HepG2 (cell line): Measurements from ENCODE around the gene MREG. TPM values are rescaled to one million over a fixed set of nuclear protein-coding genes. Genes with fewer than 3 reads are reported as not detected.

Source experiments
- ARHGAP35 ChIP-seq: sonication (generic); formaldehyde crosslinking; IDR thresholded peaks from 2 replicates; pipeline ENCODE4 v1.9.0; 2022; ENCODE audit warnings: mild to moderate bottlenecking, inconsistent platforms, moderate library complexity, missing genetic modification reagents, borderline replicate concordance
- ARID2 ChIP-seq: sonication (generic); formaldehyde crosslinking; IDR thresholded peaks from 2 replicates; pipeline ENCODE4 v1.8.1; 2022; ENCODE audit warnings: mild to moderate bottlenecking, missing genetic modification reagents, borderline replicate concordance
- ARID5B ChIP-seq: IDR thresholded peaks from 2 replicates; pipeline ENCODE4 v1.4.0; 2020; ENCODE audit warnings: mild to moderate bottlenecking, missing genetic modification reagents
- BHLHE40 ChIP-seq: IDR thresholded peaks from 2 replicates; pipeline ENCODE4 v1.6.1; 2011; ENCODE audit warnings: low read length, improper control_type of control experiment
- FOXA1 ChIP-seq, 2 experiments: fragments of 450-650 bp in 1 of 2; sonication (generic) in 1 of 2; formaldehyde crosslinking in 1 of 2; IDR thresholded peaks; 2 replicates each; pipeline versions ENCODE4 v1.4.0 to v1.6.1; 2016 to 2020; ENCODE audit warnings: missing genetic modification reagents in 1 of 2
- HNF1A ChIP-seq, 2 experiments: sonication (generic) in 1 of 2; formaldehyde crosslinking in 1 of 2; IDR thresholded peaks; 2 replicates each; pipeline versions ENCODE4 v1.4.0 to v1.6.1; 2016 to 2020; ENCODE audit warnings: borderline replicate concordance in 1 of 2, low read depth in 1 of 2, mild to moderate bottlenecking in 1 of 2, missing genetic modification reagents in 1 of 2
- HNF4A ChIP-seq: sonication (generic); formaldehyde crosslinking; IDR thresholded peaks from 2 replicates; pipeline ENCODE4 v1.4.0; 2020; ENCODE audit warnings: missing genetic modification reagents
- MYC ChIP-seq: sonication (generic); formaldehyde crosslinking; IDR thresholded peaks from 2 replicates; pipeline ENCODE4 v1.9.0; 2021; ENCODE audit warnings: missing genetic modification reagents, borderline replicate concordance
- NR2F1 ChIP-seq, 2 experiments: fragments of 450-650 bp in 1 of 2; formaldehyde crosslinking in 1 of 2; IDR thresholded peaks; 2 replicates each; pipeline versions ENCODE4 v1.5.0 to v1.6.1; 2016 to 2020; ENCODE audit warnings: mild to moderate bottlenecking in 1 of 2, missing compliant biosample characterization in 1 of 2, missing genetic modification reagents in 1 of 2, moderate library complexity in 1 of 2
- NR2F6 ChIP-seq, 2 experiments: IDR thresholded peaks; 2 replicates each; pipeline ENCODE4 v1.6.1; 2016; ENCODE audit warnings: antibody characterized with exemption in 1 of 2, mild to moderate bottlenecking in 1 of 2
- RARA ChIP-seq: IDR thresholded peaks from 2 replicates; pipeline ENCODE4 v1.6.1; 2016; ENCODE audit warnings: missing genetic modification reagents, missing compliant biosample characterization
- RXRA ChIP-seq: sonication (generic); formaldehyde crosslinking; IDR thresholded peaks from 2 replicates; pipeline ENCODE4 v1.5.1; 2020; ENCODE audit warnings: missing genetic modification reagents
- SALL1 ChIP-seq: sonication (generic); formaldehyde crosslinking; IDR thresholded peaks from 2 replicates; pipeline ENCODE4 v1.8.0; 2022; ENCODE audit warnings: mild to moderate bottlenecking, missing genetic modification reagents
- TEAD3 ChIP-seq: optimal IDR thresholded peaks from 2 replicates; pipeline ENCODE3; 2016; ENCODE audit warnings: borderline replicate concordance
- YEATS2 ChIP-seq: sonication (generic); formaldehyde crosslinking; IDR thresholded peaks from 2 replicates; pipeline ENCODE4 v1.4.0; 2020; ENCODE audit warnings: missing genetic modification reagents, borderline replicate concordance
- ZMYM4 ChIP-seq: sonication (generic); formaldehyde crosslinking; IDR thresholded peaks from 2 replicates; pipeline ENCODE4 v1.8.1; 2023; ENCODE audit warnings: mild to moderate bottlenecking, missing genetic modification reagents
- ZNF644 ChIP-seq: IDR thresholded peaks from 2 replicates; pipeline ENCODE4 v1.6.1; 2016; ENCODE audit warnings: low read depth
- polyA plus RNA-seq, 8 experiments: library from polyadenylated mRNA; depleted of rRNA in 3 of 8; stranded (reverse) in 7 of 8; unstranded in 1 of 8; fragments of >200 nt; fragmentation: Illumina TruSeq in 4 of 8; extraction: Trizol in 4 of 8; gene quantifications; 2 replicates each; pipeline versions ENCODE4 v1.2.1 to v1.2.3, GENCODE V29; 2011 to 2016; ENCODE audit warnings: low read depth in 4 of 8, missing spikeins in 1 of 8, mixed read lengths in 1 of 8; ENCODE audit not compliant: insufficient read depth in 1 of 8
- total RNA-seq, 5 experiments: library from RNA; depleted of rRNA; stranded (reverse); fragments of >200 nt; fragmentation: Illumina TruSeq; extraction: Trizol; gene quantifications; 2 replicates each; pipeline ENCODE4 v1.2.3, GENCODE V29; 2016; ENCODE audit warnings: low read depth in 1 of 5

Gene MREG
- total and polyA plus RNA-seq, 2 of the 13 experiments (the other 11 are each of a cell fraction or from before 2014, with no cell fraction given): 7.5 to 23.3 TPM

DNA sequence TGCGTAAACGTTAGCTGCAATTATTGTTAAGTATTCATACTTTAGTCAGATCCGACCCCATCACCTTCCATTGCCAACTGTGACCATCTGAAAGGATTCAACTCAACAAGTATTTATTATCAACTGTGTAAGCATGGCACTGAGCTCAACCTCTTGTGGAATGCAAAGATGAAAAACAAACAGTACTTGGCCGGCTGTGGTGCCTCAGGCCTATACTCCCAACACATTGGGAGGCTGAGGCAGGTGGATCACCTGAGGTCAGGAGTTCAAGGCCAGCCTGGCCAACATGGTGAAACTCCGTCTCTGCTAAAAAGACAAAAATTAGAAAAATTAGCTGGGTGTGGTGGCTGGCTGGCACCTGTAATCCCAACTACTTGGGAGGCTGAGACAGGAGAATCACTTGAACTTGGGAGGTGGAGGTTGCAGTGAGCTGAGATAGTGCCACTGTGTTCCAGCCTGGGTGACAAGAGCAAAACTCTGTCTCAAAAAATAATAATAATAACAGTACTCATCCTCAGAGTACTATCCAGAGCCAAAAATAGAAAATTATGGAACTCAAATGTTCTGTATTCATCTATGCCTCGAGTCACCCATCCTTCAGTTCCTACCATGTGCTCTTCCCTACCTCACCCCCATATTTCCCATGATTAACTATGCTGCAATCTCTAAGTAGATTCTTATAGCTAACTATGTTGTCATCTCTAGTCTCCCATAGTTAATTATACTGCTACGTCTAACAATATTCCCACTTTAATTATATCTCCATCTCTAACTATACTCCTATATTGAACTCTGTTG, 8.6 kb upstream of the MREG start (continued):
- no peak for TF ChIP-seq FOXA1 (IDR thresholded peaks at IDR 0.05)
- TF ChIP-seq FOXA1 (CRISPR knock-in tag; IDR thresholded peaks at IDR 0.05): peak; percentile 51; the same call in 1 of the 2 replicates
- TF ChIP-seq TEAD3 (CRISPR knock-in tag): peak; percentile 56
- peak; percentile 48; the same call in 1 of the 2 replicates for TF ChIP-seq SALL1
- TF ChIP-seq HNF4A (CRISPR knock-in tag): peak; percentile 19; the same call in 1 of the 2 replicates
- TF ChIP-seq RARA (CRISPR knock-in tag): peak; percentile 76
- TF ChIP-seq NR2F1 (CRISPR knock-in tag; IDR thresholded peaks at IDR 0.05): peak in 1 of 2 experiments; percentile 45; a peak in 2 of 4 replicates
- no peak for TF ChIP-seq MYC
- no peak for TF ChIP-seq HNF1A (IDR thresholded peaks at IDR 0.05; ENCODE audit: low read depth)
- no peak for TF ChIP-seq HNF1A (CRISPR knock-in tag; IDR thresholded peaks at IDR 0.05; ENCODE audit: borderline replicate concordance)
- peak; percentile 48; the same call in 1 of the 2 replicates for TF ChIP-seq NR2F6 (IDR thresholded peaks at IDR 0.05)
- peak; percentile 62; the same call in 1 of the 2 replicates for TF ChIP-seq NR2F6 (CRISPR knock-in tag; IDR thresholded peaks at IDR 0.05)
- no peak for TF ChIP-seq ARHGAP35 (CRISPR knock-in tag)
- no peak for TF ChIP-seq YEATS2
- TF ChIP-seq ZNF644 (CRISPR knock-in tag): peak; percentile 68
- TF ChIP-seq ARID2: 0 out of 2 replicates have a peak, but pooled peaks have one; percentile 5
- peak; percentile 53 for TF ChIP-seq ZMYM4
- peak; percentile 42; the same call in 1 of the 2 replicates for TF ChIP-seq BHLHE40
- peak; percentile 78 for TF ChIP-seq RXRA (CRISPR knock-in tag)
- peak; percentile 12; the same call in 1 of the 2 replicates for TF ChIP-seq ARID5B (CRISPR knock-in tag)
